HG02623 (cell line): Measurements from ENCODE around the gene CNOT8.
"Not testable (repeated sequence)": the region's sequence is repeated elsewhere in the genome, so short reads cannot be mapped to it uniquely, and the experiment has no call there.

Experiments used
- ATAC-seq: cut with Tn5 transposase; IDR thresholded peaks from one replicate; pipeline ENCODE4 v1.9.1; 2021; ENCODE audit warnings: moderate library complexity; ENCODE audit not compliant: unreplicated experiment

CNOT8 gene

DNA sequence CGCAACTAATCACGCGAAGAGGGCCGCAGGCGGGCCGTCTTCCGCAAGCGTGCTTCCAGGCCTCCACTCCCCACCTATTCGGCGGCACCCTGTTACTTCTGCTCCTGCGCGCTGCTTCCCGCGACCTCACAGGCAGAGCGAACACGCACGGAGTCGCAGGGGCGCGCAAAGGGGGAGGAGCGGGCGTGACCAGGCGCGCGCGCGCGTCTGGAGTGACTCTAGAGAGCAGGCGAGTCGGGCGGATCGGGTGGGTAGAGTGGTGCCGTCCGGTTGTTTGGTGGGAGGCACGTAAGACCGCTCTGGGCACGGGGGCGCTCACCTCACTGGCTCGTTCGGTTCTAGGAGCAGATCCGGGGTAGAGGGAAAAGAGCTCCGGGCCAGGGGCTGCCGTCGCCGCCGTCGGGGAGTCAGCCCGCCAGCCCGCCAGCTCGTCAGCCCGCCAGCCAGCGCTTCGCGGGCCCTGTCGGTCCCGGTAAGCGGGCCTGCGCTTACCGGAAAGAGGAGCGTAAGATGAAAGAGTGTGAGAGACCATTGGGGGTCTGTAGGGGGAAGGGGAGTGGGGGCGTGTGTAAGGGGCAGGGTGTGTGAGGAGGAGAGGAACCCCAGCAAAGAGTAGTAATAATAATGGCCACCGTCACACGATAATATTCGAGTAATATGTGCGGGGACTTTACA is at the start of gene CNOT8:
Gene CNOT8 (plus strand): TSS at position 331 of the 675 bp plus-strand sequence. CDS start 4,652 bp downstream, outside the sequence.
- peak; percentile 74 for ATAC-seq

GRCh38 chr5:154811239-154811638 is 47.2 kb upstream of the CNOT8 start:
- ATAC-seq = no peak

DNA sequence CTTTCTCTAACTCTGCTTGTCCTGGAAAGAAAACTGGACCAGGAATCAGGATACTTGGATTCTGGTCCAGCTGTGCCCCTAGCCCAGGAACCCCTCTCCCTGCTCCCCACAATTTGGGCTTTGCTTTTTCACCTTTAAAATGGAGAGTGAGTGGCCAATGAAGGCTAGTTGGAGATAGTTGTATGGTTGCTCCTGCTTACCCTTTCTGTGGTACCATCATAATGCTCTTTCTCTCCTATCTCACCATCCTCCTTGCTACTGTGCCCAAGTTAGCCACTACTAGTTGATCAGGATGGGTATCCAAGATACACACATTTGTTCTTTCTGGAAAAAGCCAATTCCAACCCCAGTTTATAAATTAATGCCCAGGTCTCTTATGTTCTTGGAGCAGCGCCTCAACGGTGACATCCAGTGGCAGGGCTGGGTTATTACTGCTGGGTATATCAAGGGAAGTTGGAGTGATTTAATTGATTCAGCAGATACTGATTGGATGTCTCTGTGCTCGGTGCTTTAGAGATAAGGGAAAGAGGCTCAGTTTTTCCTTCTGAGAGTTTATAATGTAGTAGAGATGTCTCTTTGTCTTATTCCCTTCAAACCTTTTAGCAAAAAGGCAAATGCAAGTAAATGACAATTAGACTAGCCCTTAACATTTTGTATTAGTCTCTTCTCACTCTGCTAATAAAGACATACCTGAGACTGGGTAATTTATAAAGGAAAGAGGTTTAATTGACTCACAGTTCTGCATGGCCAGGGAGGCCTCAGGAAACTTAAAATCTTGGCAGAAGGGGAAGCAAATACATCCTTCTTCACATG is 46.6 kb upstream of the CNOT8 start:
- ATAC-seq = no peak

- ATAC-seq = no peak
Measured at GRCh38 chr5:154813158-154813557, 45.3 kb upstream of the CNOT8 start.

DNA sequence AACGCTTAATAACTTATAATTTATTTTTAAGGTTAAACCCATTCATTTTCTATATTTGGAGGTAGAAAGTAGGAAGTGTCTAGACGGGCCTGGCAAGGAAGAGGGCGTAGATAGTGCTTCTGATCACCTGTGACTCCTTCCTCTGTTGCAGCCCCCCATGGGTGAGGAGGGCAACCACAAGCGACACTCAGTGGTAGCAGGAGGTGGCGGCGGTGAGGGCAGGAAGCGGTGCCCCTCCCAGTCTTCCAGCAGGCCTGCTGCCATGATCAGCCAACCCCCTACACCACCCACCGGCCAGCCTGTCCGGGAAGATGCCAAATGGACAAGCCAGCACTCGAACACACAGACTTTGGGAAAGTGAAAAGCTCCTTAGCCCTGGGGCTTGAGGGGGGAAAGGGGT is 44.7 kb upstream of the CNOT8 start:
- no peak for ATAC-seq

DNA sequence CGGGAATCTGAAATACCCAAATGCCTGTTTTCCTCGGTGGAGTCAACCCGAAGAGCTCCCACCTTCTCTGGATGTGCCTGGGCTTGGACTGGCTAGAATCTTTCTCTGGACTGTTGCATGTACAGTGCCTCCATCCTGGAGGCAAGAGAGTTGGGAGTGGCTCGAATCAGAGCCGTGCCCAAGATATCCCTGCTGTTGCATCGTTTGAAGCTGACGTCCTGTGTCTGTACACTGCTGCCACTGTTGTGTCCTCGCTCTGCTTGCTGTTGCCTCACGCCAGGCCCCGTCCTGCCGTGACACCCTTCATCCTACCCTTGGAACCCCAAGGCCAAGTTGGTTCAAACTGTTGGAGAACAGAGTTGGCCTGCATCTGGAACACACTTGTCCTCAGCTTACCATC is 43.4 kb upstream of the CNOT8 start:
- ATAC-seq = no peak

GRCh38 chr5:154815684-154816247 is 42.7 kb upstream of the CNOT8 start:
- ATAC-seq = no peak

GRCh38 chr5:154816891-154817492 is 41.4 kb upstream of the CNOT8 start:
- ATAC-seq = no peak

GRCh38 chr5:154817815-154818214 is 40.6 kb upstream of the CNOT8 start:
- ATAC-seq = no peak

DNA sequence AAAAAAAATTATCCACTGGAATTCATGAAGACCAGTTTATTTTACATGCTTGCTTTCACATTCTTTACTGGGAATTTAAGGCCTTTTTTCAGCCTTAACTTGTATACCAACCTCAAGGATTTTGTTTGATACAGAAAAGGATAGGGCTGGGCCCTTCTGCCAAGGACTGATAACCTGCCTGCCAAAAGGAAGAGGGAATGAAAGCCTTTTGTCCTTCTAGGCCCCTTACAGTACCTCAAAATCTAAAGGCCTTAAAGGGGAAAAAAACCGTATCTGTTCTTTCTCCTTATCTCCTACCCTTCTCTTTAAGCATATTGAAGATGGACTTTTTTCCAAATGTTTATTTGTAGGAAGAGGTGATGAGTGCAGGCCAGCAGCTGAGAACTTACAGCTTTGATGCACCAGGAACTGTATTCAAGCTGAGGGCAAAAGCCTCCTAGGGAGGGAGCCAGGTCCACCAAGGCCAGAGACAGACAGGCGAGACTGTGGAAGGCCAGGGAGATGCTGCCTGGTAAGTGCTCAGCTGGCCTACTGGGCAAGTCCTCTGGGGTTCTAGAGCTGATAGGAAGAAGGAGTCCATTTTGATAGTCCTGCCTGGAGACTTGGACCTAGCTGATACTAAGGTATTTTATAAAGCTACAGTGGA is 39.8 kb upstream of the CNOT8 start:
- no peak for ATAC-seq

GRCh38 chr5:154819546-154819945 is 38.9 kb upstream of the CNOT8 start:
- no peak for ATAC-seq

DNA sequence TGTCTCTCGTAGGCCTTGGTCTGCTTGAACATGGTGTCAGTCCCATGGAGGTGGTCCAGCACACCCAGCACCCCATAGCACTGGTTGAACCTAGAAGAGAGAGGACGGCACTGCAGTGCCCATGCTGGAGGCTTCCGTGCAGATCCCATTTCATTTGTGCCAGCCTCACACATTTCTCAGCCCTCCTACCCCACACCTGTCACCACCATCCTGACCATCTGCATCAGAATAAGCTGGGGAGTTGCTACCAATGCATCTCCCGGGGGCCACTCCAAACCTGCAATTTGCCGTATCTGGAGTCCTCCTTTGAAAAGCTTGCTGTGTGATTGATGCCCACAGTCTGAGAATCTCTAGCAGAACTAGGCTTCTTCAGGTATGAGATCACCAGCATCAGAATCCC is 38.0 kb upstream of the CNOT8 start:
- ATAC-seq = no peak

DNA sequence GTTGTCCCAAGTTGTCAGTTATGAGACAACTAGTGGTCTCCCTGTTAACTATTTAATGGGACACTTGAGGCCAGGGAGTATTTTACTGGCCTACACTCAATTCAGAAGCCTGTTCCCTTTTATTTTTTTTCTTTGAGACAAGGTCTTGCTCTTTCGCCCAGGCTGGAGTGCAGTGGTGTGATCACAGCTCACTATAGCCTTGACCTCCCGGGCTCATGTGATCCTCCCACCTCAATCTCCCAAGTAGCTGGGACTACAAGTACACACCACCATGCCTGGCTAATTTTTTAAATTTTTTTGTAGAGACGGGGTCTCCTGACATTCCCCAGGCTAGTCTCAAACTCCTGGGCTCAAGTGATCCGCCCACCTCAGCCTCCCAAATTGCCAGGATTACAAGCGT is 35.5 kb upstream of the CNOT8 start:
- ATAC-seq = not testable (repeated sequence)

DNA sequence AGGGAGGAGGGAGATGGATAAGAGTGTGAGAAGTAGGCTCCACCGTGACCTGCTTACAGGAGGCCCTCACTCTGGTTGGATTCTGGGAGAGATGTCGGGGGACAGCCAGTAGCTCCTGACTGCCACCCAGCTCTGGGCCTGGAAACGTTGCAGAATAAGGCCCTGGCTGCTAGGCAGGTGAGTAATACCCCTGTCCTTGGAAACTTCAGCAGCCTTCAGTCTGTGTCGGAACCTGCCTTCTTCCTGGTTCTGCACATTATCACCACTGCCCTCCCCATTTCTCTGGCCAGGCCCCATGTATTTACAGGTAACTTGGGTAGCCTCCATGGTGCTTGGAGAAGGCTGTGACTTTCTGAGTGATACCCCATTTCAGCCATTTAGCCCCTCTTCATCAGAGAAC is 34.8 kb upstream of the CNOT8 start:
- ATAC-seq = no peak

DNA sequence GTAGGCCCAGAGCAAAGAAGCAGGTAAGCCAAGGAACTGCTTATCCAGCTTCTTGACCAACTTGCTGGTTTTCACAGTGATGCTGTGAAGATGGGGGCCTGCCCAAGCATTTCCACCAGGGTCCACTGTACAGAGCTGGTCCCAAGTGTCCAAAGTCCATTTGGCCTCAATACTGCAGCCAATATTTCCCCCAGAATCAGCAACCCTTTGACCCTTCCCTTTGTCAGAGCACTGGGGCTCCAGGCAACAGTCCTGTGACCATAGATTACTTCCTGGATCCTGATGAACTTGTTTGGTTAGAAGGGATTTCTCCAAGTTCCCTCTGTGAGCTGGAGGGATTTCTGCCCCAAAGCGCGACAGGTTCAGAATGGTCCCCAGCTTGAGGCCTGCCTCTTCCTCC is 34.4 kb upstream of the CNOT8 start:
- no peak for ATAC-seq

- ATAC-seq = no peak
Measured at GRCh38 chr5:154829181-154829588, 29.2 kb upstream of the CNOT8 start.

- ATAC-seq = no peak
Measured at GRCh38 chr5:154829589-154830218, 28.7 kb upstream of the CNOT8 start.

DNA sequence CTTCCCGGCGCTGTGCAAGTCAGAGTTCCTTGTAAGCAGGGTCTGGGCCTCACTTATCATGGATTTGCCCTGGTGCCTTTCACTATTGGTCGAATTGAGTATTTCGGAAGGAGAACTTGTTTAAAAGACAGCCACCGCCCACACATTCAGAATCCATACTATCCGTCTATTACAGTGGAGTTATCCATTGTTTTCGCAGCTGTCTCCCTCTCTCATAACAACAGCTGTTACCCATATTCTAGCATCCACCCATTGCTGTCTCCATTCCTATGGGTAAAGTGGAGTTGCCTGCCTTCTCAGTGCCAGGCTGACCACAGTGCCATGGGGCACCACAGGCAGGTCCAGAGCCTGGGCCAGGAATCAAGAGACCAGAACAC is 28.2 kb upstream of the CNOT8 start:
- no peak for ATAC-seq

DNA sequence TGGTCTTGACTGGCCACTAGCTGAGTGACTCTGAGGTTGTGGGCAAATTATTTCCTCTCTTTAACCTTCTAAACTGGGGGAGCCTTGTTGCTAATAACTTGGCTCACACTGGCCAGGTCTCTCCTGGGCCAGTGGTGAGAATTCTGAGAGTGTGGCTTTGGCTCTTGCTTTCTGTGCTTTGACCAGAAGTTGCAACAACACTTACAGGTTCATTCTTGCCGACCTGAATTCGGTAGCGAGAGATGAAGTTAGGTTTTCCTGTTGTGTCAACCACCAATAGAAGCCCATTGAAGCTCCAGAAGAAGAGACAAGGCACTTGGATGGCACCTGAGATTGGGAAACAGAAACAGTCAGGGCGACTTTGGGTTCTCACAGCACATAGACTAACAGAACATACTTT is 27.8 kb upstream of the CNOT8 start:
- ATAC-seq = no peak

GRCh38 chr5:154831451-154831850 is 27.0 kb upstream of the CNOT8 start:
- ATAC-seq = no peak

DNA sequence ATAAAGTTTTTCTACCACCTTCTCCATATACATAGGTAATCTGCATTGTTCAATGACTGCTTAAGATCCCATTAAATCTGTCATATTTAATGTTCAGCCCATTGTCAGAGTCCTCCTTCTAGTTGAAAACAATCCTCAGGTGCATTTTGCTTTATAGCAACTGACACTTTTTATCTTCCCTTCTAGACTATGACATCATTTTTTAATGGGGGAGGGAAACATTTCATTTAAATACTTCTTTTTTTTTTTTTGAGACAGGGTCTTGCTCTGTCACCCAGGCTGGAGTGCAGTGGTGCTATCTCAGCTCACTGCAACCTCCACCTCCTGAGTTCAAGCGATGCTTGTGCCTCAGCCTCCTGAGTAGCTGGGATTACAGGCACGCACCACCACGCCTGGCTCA is 25.6 kb upstream of the CNOT8 start:
- ATAC-seq = not testable (repeated sequence)
